IMR-90 (cell line): ENCODE results near the gene CTDSP2. TPM values are rescaled to one million over a fixed set of nuclear protein-coding genes. Genes with fewer than 3 reads are reported as not detected.

Experiments used
- ATAC-seq: fragments of 200-7000 bp; cut with Tn5 transposase; 2 replicates; pipeline ENCODE4 v1.9.1; 2020; ENCODE audit warnings: low read depth, mild to moderate bottlenecking, moderate library complexity
- BruUV-seq: library from RNA; stranded (reverse); fragments of 400-500 nt; replicated peaks from 2 replicates; lab custom pipeline; 2021; lab: Mats Ljungman, UMichigan
- CTCF ChIA-PET: fragments of 300-600 bp; formaldehyde crosslinking; extraction: SDS; loops from one replicate; lab custom pipeline; 2021; ENCODE audit warnings: antibody characterized with exemption; lab: Yijun Ruan, JAX
- POLR2A ChIA-PET: fragments of 300-600 bp; sonication (Branson Sonifier 250); formaldehyde crosslinking; loops from one replicate; lab custom pipeline; 2022; ENCODE audit warnings: antibody characterized with exemption; ENCODE audit not compliant: unreplicated experiment; lab: Charles Lee
- DNase-seq: peaks from one replicate; pipeline ENCODE4 v3.0.0; 2013
- H2AFZ ChIP-seq: replicated peaks from 2 replicates; pipeline ENCODE3; 2013; ENCODE audit warnings: low read length, mild to moderate bottlenecking; ENCODE audit not compliant: poor library complexity
- H2AK5ac ChIP-seq: 2 replicates; pipeline ENCODE4 v1.6.1; 2013; ENCODE audit warnings: low read depth, low read length, inconsistent platforms
- H2AK9ac ChIP-seq: replicated peaks from 2 replicates; pipeline ENCODE3; 2013; ENCODE audit warnings: mild to moderate bottlenecking, low read depth, low read length, moderate library complexity; ENCODE audit not compliant: poor library complexity
- H2BK120ac ChIP-seq: 2 replicates; pipeline ENCODE4 v1.6.1; 2013; ENCODE audit warnings: low read depth, low read length, inconsistent platforms
- H2BK15ac ChIP-seq: 3 replicates; pipeline ENCODE4 v1.6.1; 2013; ENCODE audit warnings: low read depth, low read length, inconsistent platforms
- H2BK20ac ChIP-seq: 2 replicates; pipeline ENCODE4 v1.6.1; 2013; ENCODE audit warnings: low read depth, mild to moderate bottlenecking, inconsistent platforms, low read length, moderate library complexity
- H2BK5ac ChIP-seq: 2 replicates; pipeline ENCODE4 v1.6.1; 2013; ENCODE audit warnings: mild to moderate bottlenecking, low read depth, low read length, inconsistent platforms; ENCODE audit not compliant: poor library complexity, severe bottlenecking
- H3K14ac ChIP-seq: replicated peaks from 2 replicates; pipeline ENCODE4 v1.6.1; 2013; ENCODE audit warnings: low read depth, low read length, inconsistent platforms
- H3K18ac ChIP-seq: 2 replicates; pipeline ENCODE4 v1.6.1; 2013; ENCODE audit warnings: low read depth, low read length, control low read depth
- H3K23ac ChIP-seq: 2 replicates; pipeline ENCODE4 v1.6.1; 2013; ENCODE audit warnings: low read depth, low read length, inconsistent platforms
- H3K27ac ChIP-seq: 2 replicates; pipeline ENCODE4 v1.5.1; 2013; ENCODE audit warnings: mild to moderate bottlenecking, control low read depth, low read length; ENCODE audit not compliant: insufficient read depth
- H3K27me3 ChIP-seq: 2 replicates; pipeline ENCODE4 v1.6.1; 2013; ENCODE audit warnings: low read length; ENCODE audit not compliant: control insufficient read depth, insufficient read depth
- H3K36me3 ChIP-seq: 2 replicates; pipeline ENCODE4 v1.6.1; 2013; ENCODE audit warnings: low read length, mixed read lengths; ENCODE audit not compliant: control insufficient read depth, insufficient read depth
- H3K4ac ChIP-seq: 2 replicates; pipeline ENCODE4 v1.6.1; 2013; ENCODE audit warnings: low read depth, low read length, inconsistent platforms
- H3K4me1 ChIP-seq: 2 replicates; pipeline ENCODE4 v1.6.1; 2013; ENCODE audit warnings: low read length, mixed read lengths; ENCODE audit not compliant: control insufficient read depth, insufficient read depth
- H3K4me2 ChIP-seq: 2 replicates; pipeline ENCODE4 v1.6.1; 2013; ENCODE audit warnings: low read depth, mild to moderate bottlenecking, control low read depth, low read length, moderate library complexity
- H3K4me3 ChIP-seq: 2 replicates; pipeline ENCODE4 v1.5.1; 2013; ENCODE audit warnings: low read depth, mild to moderate bottlenecking, control low read depth, low read length, moderate library complexity; ENCODE audit not compliant: insufficient read depth
- H3K56ac ChIP-seq: 2 replicates; pipeline ENCODE4 v1.6.1; 2013; ENCODE audit warnings: low read length, inconsistent platforms; ENCODE audit not compliant: insufficient read depth; ENCODE audit errors: extremely low read depth
- H3K79me1 ChIP-seq, 2 experiments: 2 replicates each; pipeline ENCODE4 v1.6.1; 2013; ENCODE audit warnings: low read length in 2 of 2, inconsistent platforms in 1 of 2, low read depth in 1 of 2
- H3K9ac ChIP-seq: 2 replicates; pipeline ENCODE4 v1.6.1; 2013; ENCODE audit warnings: low read depth, low read length, control low read depth
- H3K9me1 ChIP-seq: 2 replicates; pipeline ENCODE4 v1.6.1; 2013; ENCODE audit warnings: low read length, inconsistent platforms; ENCODE audit not compliant: insufficient read depth
- H3K9me3 ChIP-seq: 2 replicates; pipeline ENCODE4 v1.6.1; 2013; ENCODE audit warnings: low read length; ENCODE audit not compliant: control insufficient read depth, insufficient read depth
- H4K20me1 ChIP-seq: 2 replicates; pipeline ENCODE4 v1.6.1; 2013; ENCODE audit warnings: low read length, inconsistent platforms; ENCODE audit not compliant: insufficient read depth
- H4K5ac ChIP-seq: 2 replicates; pipeline ENCODE4 v1.6.1; 2013; ENCODE audit warnings: mild to moderate bottlenecking, low read depth, low read length, control low read depth
- H4K8ac ChIP-seq, 2 experiments: 2 replicates each; pipeline ENCODE4 v1.6.1; 2013; ENCODE audit warnings: low read depth in 2 of 2, low read length in 2 of 2, control low read depth in 1 of 2, inconsistent platforms in 1 of 2
- H4K91ac ChIP-seq: 2 replicates; pipeline ENCODE4 v1.6.1; 2013; ENCODE audit warnings: low read depth, low read length, inconsistent platforms; ENCODE audit not compliant: insufficient read depth
- BHLHE40 ChIP-seq: fragments of 150-350 bp; IDR thresholded peaks from 2 replicates; pipeline ENCODE4 v1.6.1; 2016; ENCODE audit warnings: mild to moderate bottlenecking, low read depth, low read length
- CEBPB ChIP-seq: IDR thresholded peaks from 2 replicates; pipeline ENCODE4 v1.6.1; 2012; ENCODE audit warnings: low read depth, low read length, improper control_type of control experiment
- CHD1 ChIP-seq: IDR thresholded peaks from 2 replicates; pipeline ENCODE4 v1.6.1; 2012; ENCODE audit warnings: low read depth, low read length, improper control_type of control experiment
- CTCF ChIP-seq: conservative IDR thresholded peaks from 2 replicates; pipeline ENCODE4 v1.5.1; 2012; ENCODE audit warnings: mild to moderate bottlenecking, low read depth, low read length, improper control_type of control experiment
- FOS ChIP-seq: fragments of 150-350 bp; IDR thresholded peaks from 2 replicates; pipeline ENCODE4 v1.6.1; 2016; ENCODE audit warnings: low read depth, low read length
- MAFK ChIP-seq: IDR thresholded peaks from 2 replicates; pipeline ENCODE4 v1.6.1; 2012; ENCODE audit warnings: low read depth, low read length, improper control_type of control experiment
- MAZ ChIP-seq: IDR thresholded peaks from 2 replicates; pipeline ENCODE4 v1.6.1; 2012; ENCODE audit warnings: low read depth, mild to moderate bottlenecking, low read length, improper control_type of control experiment, moderate library complexity, borderline replicate concordance
- NFE2L2 ChIP-seq: fragments of 150-350 bp; IDR thresholded peaks from 2 replicates; pipeline ENCODE4 v1.6.1; 2016; ENCODE audit warnings: low read depth, mild to moderate bottlenecking, low read length
- POLR2A ChIP-seq: IDR thresholded peaks from 2 replicates; pipeline ENCODE4 v1.6.1; 2012; ENCODE audit warnings: mild to moderate bottlenecking, low read depth, low read length
- RAD21 ChIP-seq: IDR thresholded peaks from 2 replicates; pipeline ENCODE4 v1.6.1; 2012; ENCODE audit warnings: low read length, improper control_type of control experiment
- RCOR1 ChIP-seq: IDR thresholded peaks from 2 replicates; pipeline ENCODE4 v1.6.1; 2012; ENCODE audit warnings: mild to moderate bottlenecking, low read length, improper control_type of control experiment; ENCODE audit not compliant: insufficient replicate concordance
- RFX5 ChIP-seq: IDR thresholded peaks from 2 replicates; pipeline ENCODE4 v1.8.0; 2012; ENCODE audit warnings: low read depth, mild to moderate bottlenecking, low read length, moderate library complexity
- SMC3 ChIP-seq: fragments of 150-350 bp; IDR thresholded peaks from 2 replicates; pipeline ENCODE4 v1.6.1; 2016; ENCODE audit warnings: low read depth, mild to moderate bottlenecking, antibody characterized with exemption, low read length, moderate library complexity
- WGBS, 2 experiments: methylation state at CpG; one replicate each; pipeline versions ENCODE4 v1.1.5 to v1.1.7; 2013; ENCODE audit warnings: missing lambda C conversion rate in 2 of 2; ENCODE audit not compliant: insufficient read length in 1 of 2; ENCODE audit errors: extremely low coverage in 2 of 2; 5-methylcytosine and 5-hydroxymethylcytosine counted together
- dilution Hi-C: fragments of 300-500 bp; cut with HindIII; formaldehyde crosslinking; loops from one replicate; pipeline ENCODE4 v1.14.3; 2018; ENCODE audit warnings: low sequenced_read_pairs; ENCODE audit not compliant: unreplicated experiment
- in situ Hi-C: fragments of 300-500 bp; cut with MboI; formaldehyde crosslinking; loops from 3 replicates; pipeline ENCODE4 v1.14.3; 2019; ENCODE audit warnings: low sequenced_read_pairs, inconsistent platforms, mixed read lengths
- intact Hi-C: fragments of 100-400 bp; cut with micrococcal nuclease; formaldehyde crosslinking; loops from 2 replicates; pipeline ENCODE4 v1.10.0; 2022
- polyA plus RNA-seq, 3 experiments: library from polyadenylated mRNA; depleted of rRNA; stranded (reverse); fragments of >200 nt; gene quantifications; 2 replicates each; pipeline ENCODE4 v1.2.3, GENCODE V29; 2012; ENCODE audit warnings: low replicate concordance in 1 of 3
- total RNA-seq: library from RNA; depleted of rRNA; stranded (reverse); fragments of >200 nt; gene quantifications from 2 replicates; pipeline ENCODE4 v1.2.3, GENCODE V29; 2012
- TF ChIP-seq, protein P1 (sequence below): fragments of 150-350 bp; IDR thresholded peaks from 2 replicates; pipeline ENCODE4 v1.6.1; 2016; ENCODE audit warnings: low read depth, mild to moderate bottlenecking, low read length, moderate library complexity, borderline replicate concordance
- TF ChIP-seq, protein P2 (sequence below): fragments of 150-350 bp; IDR thresholded peaks from 2 replicates; pipeline ENCODE4 v1.6.1; 2017; ENCODE audit warnings: mild to moderate bottlenecking, antibody characterized with exemption, low read length, low read depth

CTDSP2 gene
- total and polyA plus RNA-seq, 2 of the 4 experiments (the other 2 are of a cell fraction), result 114 to 156 TPM

- ATAC-seq, result no peak
Measured at GRCh38 chr12:57834086-57834876, 12.2 kb downstream of the CTDSP2 start.

More at GRCh38 chr12:57834086-57834876, 12.2 kb downstream of the CTDSP2 start:
- no peak overlapping the region for H4K5ac ChIP-seq
- no peak overlapping the region for H2BK15ac ChIP-seq
- H3K23ac ChIP-seq, result no peak overlapping the region; the same call in 1 of the 2 replicates
- dilution Hi-C loops, result no loop called here
- no peak overlapping the region for H2AK5ac ChIP-seq
- H3K14ac ChIP-seq, result no peak overlapping the region
- WGBS, 2 experiments, result no CpG with 5 or more reads among the region's 1 CpG
- H3K4ac ChIP-seq, result 0 out of 2 replicates have a peak overlapping the region, but pooled peaks have one; percentile 29
- no peaks in the 10 kb centered on the region for H3K27me3 ChIP-seq
- TF ChIP-seq CHD1, result no peak
- TF ChIP-seq SMC3, result no peak
- no peak for TF ChIP-seq NFE2L2
- TF ChIP-seq CEBPB, result no peak
- no peak for TF ChIP-seq MAZ
- TF ChIP-seq FOS, result no peak
- TF ChIP-seq CTCF, result no peak
- no peak for TF ChIP-seq RAD21
- TF ChIP-seq BHLHE40, result no peak
- no peak for TF ChIP-seq POLR2A
- TF ChIP-seq RFX5, result no peak
- no peak for TF ChIP-seq RCOR1
- TF ChIP-seq MAFK, result no peak
- TF ChIP-seq, protein P1, sequence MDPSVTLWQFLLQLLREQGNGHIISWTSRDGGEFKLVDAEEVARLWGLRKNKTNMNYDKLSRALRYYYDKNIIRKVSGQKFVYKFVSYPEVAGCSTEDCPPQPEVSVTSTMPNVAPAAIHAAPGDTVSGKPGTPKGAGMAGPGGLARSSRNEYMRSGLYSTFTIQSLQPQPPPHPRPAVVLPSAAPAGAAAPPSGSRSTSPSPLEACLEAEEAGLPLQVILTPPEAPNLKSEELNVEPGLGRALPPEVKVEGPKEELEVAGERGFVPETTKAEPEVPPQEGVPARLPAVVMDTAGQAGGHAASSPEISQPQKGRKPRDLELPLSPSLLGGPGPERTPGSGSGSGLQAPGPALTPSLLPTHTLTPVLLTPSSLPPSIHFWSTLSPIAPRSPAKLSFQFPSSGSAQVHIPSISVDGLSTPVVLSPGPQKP, result no peak
- TF ChIP-seq, protein P2, sequence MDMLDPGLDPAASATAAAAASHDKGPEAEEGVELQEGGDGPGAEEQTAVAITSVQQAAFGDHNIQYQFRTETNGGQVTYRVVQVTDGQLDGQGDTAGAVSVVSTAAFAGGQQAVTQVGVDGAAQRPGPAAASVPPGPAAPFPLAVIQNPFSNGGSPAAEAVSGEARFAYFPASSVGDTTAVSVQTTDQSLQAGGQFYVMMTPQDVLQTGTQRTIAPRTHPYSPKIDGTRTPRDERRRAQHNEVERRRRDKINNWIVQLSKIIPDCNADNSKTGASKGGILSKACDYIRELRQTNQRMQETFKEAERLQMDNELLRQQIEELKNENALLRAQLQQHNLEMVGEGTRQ, result no peak
- H3K36me3 ChIP-seq, result peaks cover 18% of the 10 kb centered on the region
- no peak overlapping the region for H3K56ac ChIP-seq
- H4K91ac ChIP-seq, result no peak overlapping the region
- no peak for DNase-seq
- no peak overlapping the region for H4K8ac ChIP-seq
- H2BK5ac ChIP-seq, result no peak overlapping the region
- H3K9me3 ChIP-seq, result no peaks in the 10 kb centered on the region
- H3K4me2 ChIP-seq, result no peak overlapping the region
- POLR2A ChIA-PET, result no interaction called here
- in situ Hi-C loops, result no loop called here
- no peak overlapping the region for H3K9ac ChIP-seq
- peaks cover 57% of the 10 kb centered on the region for H3K9me1 ChIP-seq
- no peak overlapping the region for H3K27ac ChIP-seq
- CTCF ChIA-PET, result no interaction called here
- H2AK9ac ChIP-seq, result no peak overlapping the region
- H3K4me1 ChIP-seq, result peaks cover 63% of the 10 kb centered on the region
- peaks cover 98% of the 10 kb centered on the region for H4K20me1 ChIP-seq
- H2AFZ ChIP-seq, result no peak overlapping the region
- no peak overlapping the region for H3K18ac ChIP-seq
- H2BK120ac ChIP-seq, result no peak overlapping the region
- H3K4me3 ChIP-seq, result no peak overlapping the region
- BruUV-seq, result no TSS peak
- peaks cover under 1 to 81% of the 10 kb centered on the region in 2 experiments; a peak in 3 of 4 replicates for H3K79me1 ChIP-seq
- intact Hi-C loops, result no loop called here
- no peak overlapping the region for H2BK20ac ChIP-seq
